Transverse colon (tissue), 4 donors: ENCODE data around the gene MMP1. TPM values are rescaled to one million over a fixed set of nuclear protein-coding genes. Genes with fewer than 3 reads are reported as not detected.

Experiments used
- DNase-seq: peaks from one replicate; pipeline ENCODE4 v3.0.0-alpha.2; 2019
- H3K27ac ChIP-seq, 4 donors: fragments of 200-600 bp; sonication (generic); 2 replicates each; pipeline ENCODE4 v1.5.1; 2016 to 2018; ENCODE audit warnings: inconsistent platforms in 4 of 4
- H3K27me3 ChIP-seq: fragments of 200-600 bp; sonication (generic); 2 replicates; pipeline ENCODE4 v1.5.1; 2017; ENCODE audit warnings: inconsistent platforms
- H3K36me3 ChIP-seq, 4 donors: fragments of 200-600 bp; sonication (generic); 2 replicates each; pipeline ENCODE4 v1.5.1; 2017 to 2019; ENCODE audit warnings: inconsistent platforms in 4 of 4
- H3K4me1 ChIP-seq, 4 donors: fragments of 200-600 bp; sonication (generic); 2 replicates each; pipeline ENCODE4 v1.5.1; 2017 to 2020; ENCODE audit warnings: inconsistent platforms in 4 of 4
- H3K4me3 ChIP-seq, 4 donors: fragments of 200-600 bp; sonication (generic); 1 replicate in 1 of 4; 2 replicates in 3 of 4; pipeline versions ENCODE4 v1.5.1 to v1.6.1; 2017 to 2019; ENCODE audit warnings: inconsistent platforms in 4 of 4
- H3K9me3 ChIP-seq, 2 donors: fragments of 200-600 bp; sonication (generic); 2 replicates each; pipeline ENCODE4 v1.5.1; 2017 to 2019; ENCODE audit warnings: inconsistent platforms in 2 of 2
- CTCF ChIP-seq, 5 experiments: fragments of 200-600 bp in 3 of 5; fragments of 450-650 bp in 2 of 5; sonication (generic) in 3 of 5; IDR thresholded peaks; 1 replicate in 2 of 5; 2 replicates in 3 of 5; pipeline ENCODE4 v1.5.1; 2016 to 2017; ENCODE audit warnings: antibody characterized with exemption in 5 of 5, inconsistent platforms in 3 of 5, mild to moderate bottlenecking in 2 of 5, moderate library complexity in 1 of 5
- EP300 ChIP-seq: sonication (generic); formaldehyde crosslinking; IDR thresholded peaks from one replicate; pipeline ENCODE4 v1.6.1; 2017; ENCODE audit warnings: antibody characterized with exemption, low read depth
- POLR2A ChIP-seq: fragments of 450-650 bp; IDR thresholded peaks from one replicate; pipeline ENCODE4 v1.6.1; 2016; ENCODE audit warnings: antibody characterized with exemption, mild to moderate bottlenecking, moderate library complexity
- POLR2AphosphoS5 ChIP-seq, 3 donors: sonication (generic); formaldehyde crosslinking; IDR thresholded peaks; one replicate each; pipeline ENCODE4 v1.6.1; 2016; ENCODE audit warnings: antibody characterized with exemption in 3 of 3
- WGBS, 2 donors: methylation state at CpG; one replicate each; pipeline ENCODE4 v1.1.5; 2018; ENCODE audit warnings: low coverage in 1 of 2; 5-methylcytosine and 5-hydroxymethylcytosine counted together
- in situ Hi-C, 4 donors: fragments of 200-750 bp; cut with MboI; loops; one replicate each; pipeline versions ENCODE4 v1.15.0 to v1.15.1; 2017; ENCODE audit warnings: low sequenced_read_pairs in 3 of 4, low pct_ligation_motif_present in 1 of 4, low pct_unique_long_range_greater_than_20kb in 1 of 4
- intact Hi-C: fragments of 100-400 bp; cut with DNase I; formaldehyde crosslinking; loops from one replicate; pipeline ENCODE4 v1.15.1; 2023; ENCODE audit warnings: low total_unique reads
- total RNA-seq, 4 donors: library from RNA; depleted of rRNA; stranded (reverse); fragments of >200 nt; gene quantifications; one replicate each; pipeline ENCODE4 v1.1.0, GENCODE V29; 2016

The MMP1 gene
- total RNA-seq, 4 donors from 2014 or later, result 0.48 TPM; not detected in 3

- Histone ChIP-seq H3K27me3 (peaks cover 5% of the 10 kb centered on the region), H3K9me3 (no peaks in the 10 kb centered on the region), H3K4me1 (no peaks in the 10 kb centered on the region), H3K27ac (no peak overlapping the region), H3K36me3 (no peaks in the 10 kb centered on the region), H3K4me3 (no peak overlapping the region)
- intact Hi-C loops (no loop called here), in situ Hi-C loops (no loop called here)
- no peak for TF ChIP-seq EP300
- no peak for DNase-seq
- WGBS, 2 donors, result 53 to 63% methylated on average over 4 to 6 of the region's 6 CpGs
Measured at GRCh38 chr11:102829316-102830000, 31.5 kb upstream of the MMP1 start.

- Histone ChIP-seq H3K27me3 (no peaks in the 10 kb centered on the region), H3K4me1 (no peaks in the 10 kb centered on the region), H3K4me3 (no peak overlapping the region), H3K27ac (no peak overlapping the region), H3K9me3 (no peaks in the 10 kb centered on the region), H3K36me3 (no peaks in the 10 kb centered on the region)
- intact Hi-C loops, result no loop called here
- in situ Hi-C loops, result no loop called here
- TF ChIP-seq POLR2AphosphoS5 (IDR thresholded peaks at IDR 0.05) (no peak), CTCF (IDR thresholded peaks at IDR 0.05) (no peak), POLR2A (no peak), EP300 (no peak)
- 87 to 100% methylated on average over 1 of the region's 1 CpG for WGBS, 2 donors
- no peak for DNase-seq
Measured at GRCh38 chr11:102824556-102824955, 26.6 kb upstream of the MMP1 start.

GRCh38 chr11:102819491-102819890 is 21.5 kb upstream of the MMP1 start:
- Histone ChIP-seq H3K36me3 (no peaks in the 10 kb centered on the region), H3K4me1 (no peaks in the 10 kb centered on the region), H3K4me3 (no peak overlapping the region), H3K9me3 (no peaks in the 10 kb centered on the region), H3K27me3 (no peaks in the 10 kb centered on the region), H3K27ac (no peak overlapping the region)
- no peak for DNase-seq
- intact Hi-C loops, result no loop called here
- WGBS, 2 donors, result 75% methylated on average over 6 of the region's 6 CpGs; no CpG with 5 or more reads in 1 of the 2 donors
- TF ChIP-seq CTCF (IDR thresholded peaks at IDR 0.05), result no peak
- no peak for TF ChIP-seq EP300
- TF ChIP-seq POLR2AphosphoS5 (IDR thresholded peaks at IDR 0.05), result no peak
- TF ChIP-seq POLR2A, result no peak
- in situ Hi-C loops, result no loop called here

- Histone ChIP-seq H3K27me3 (no peaks in the 10 kb centered on the region), H3K4me3 (no peak overlapping the region), H3K4me1 (no peaks in the 10 kb centered on the region), H3K27ac (no peak overlapping the region), H3K36me3 (no peaks in the 10 kb centered on the region), H3K9me3 (no peaks in the 10 kb centered on the region)
- no peak for DNase-seq
- in situ Hi-C loops (no loop called here), intact Hi-C loops (no loop called here)
- TF ChIP-seq CTCF (IDR thresholded peaks at IDR 0.05) (no peak), EP300 (no peak), POLR2A (no peak), POLR2AphosphoS5 (IDR thresholded peaks at IDR 0.05) (no peak)
- WGBS, 2 donors, result 43 to 75% methylated on average over 1 of the region's 1 CpG
Measured at GRCh38 chr11:102813484-102813883, 15.5 kb upstream of the MMP1 start.

GRCh38 chr11:102812188-102812587 is 14.2 kb upstream of the MMP1 start:
- no peak for TF ChIP-seq CTCF (IDR thresholded peaks at IDR 0.05)
- TF ChIP-seq EP300, result no peak
- no peaks in the 10 kb centered on the region for H3K27me3 ChIP-seq
- 72 to 82% methylated on average over 3 of the region's 3 CpGs for WGBS, 2 donors
- in situ Hi-C loops, result no loop called here
- no peak for DNase-seq
- no peaks in the 10 kb centered on the region for H3K4me1 ChIP-seq
- H3K36me3 ChIP-seq, result no peaks in the 10 kb centered on the region
- H3K4me3 ChIP-seq, result no peak overlapping the region
- no peaks in the 10 kb centered on the region for H3K9me3 ChIP-seq
- intact Hi-C loops, result no loop called here
- H3K27ac ChIP-seq, result no peak overlapping the region
